Colonic mucosa (tissue), 4 donors: Measurements from ENCODE around the gene ARL2. TPM values are rescaled to one million over a fixed set of nuclear protein-coding genes. Genes with fewer than 3 reads are reported as not detected.

Source experiments
- DNase-seq: peaks from one replicate; pipeline ENCODE4 v3.0.0-alpha.2; 2020
- H3K27ac ChIP-seq: fragments of 200-600 bp; one replicate; pipeline ENCODE4 v1.8.0; 2021
- H3K27me3 ChIP-seq: fragments of 200-600 bp; one replicate; pipeline ENCODE4 v1.8.0; 2021
- H3K36me3 ChIP-seq: fragments of 200-600 bp; one replicate; pipeline ENCODE4 v1.8.0; 2021
- H3K4me1 ChIP-seq: fragments of 200-600 bp; one replicate; pipeline ENCODE4 v1.8.0; 2021; ENCODE audit warnings: mild to moderate bottlenecking
- H3K4me3 ChIP-seq: fragments of 200-600 bp; one replicate; pipeline ENCODE4 v1.8.0; 2021
- H3K9ac ChIP-seq, 2 donors: one replicate each; pipeline ENCODE4 v1.7.0; 2013; ENCODE audit warnings: control low read depth in 2 of 2, low read depth in 2 of 2, low read length in 2 of 2
- H3K9me3 ChIP-seq: fragments of 200-600 bp; one replicate; pipeline ENCODE4 v1.8.0; 2021
- CTCF ChIP-seq: fragments of 200-600 bp; IDR thresholded peaks from one replicate; pipeline ENCODE4 v1.8.0; 2022; ENCODE audit warnings: antibody characterized with exemption, mild to moderate bottlenecking
- intact Hi-C: fragments of 100-400 bp; cut with DNase I; formaldehyde crosslinking; loops from one replicate; pipeline ENCODE4 v1.14.1; 2022
- total RNA-seq, 2 donors: library from RNA; stranded (reverse); fragmentation: NEBNext Ultra II Directional in 1 of 2; extraction: Animal tissue kit (Norgen Biotek cat#: 25700) in 1 of 2; gene quantifications; one replicate each; pipeline ENCODE4 v1.2.1, GENCODE V29; 2021
- donor health status: healthy.
- donor health status: DM: no; HTN: no; CAD: no.
- donor health status: DM: no; HTN: no; CAD: no.

ARL2 gene
- total RNA-seq, 2 donors from 2014 or later, result 81.9 to 102 TPM

- TF ChIP-seq CTCF, result no peak
- H3K36me3 ChIP-seq, result no peaks in the 10 kb centered on the region
- no peak overlapping the region for H3K9ac ChIP-seq
- no peak overlapping the region for H3K27ac ChIP-seq
- intact Hi-C loops, result no loop called here
- no peaks in the 10 kb centered on the region for H3K9me3 ChIP-seq
- H3K27me3 ChIP-seq, result no peaks in the 10 kb centered on the region
- H3K4me3 ChIP-seq, result no peak overlapping the region
- DNase-seq, result no peak
- no peaks in the 10 kb centered on the region for H3K4me1 ChIP-seq
Observed at GRCh38 chr11:65060913-65061408, 47.0 kb downstream of the ARL2 start.

GRCh38 chr11:65063532-65063931 lies 49.6 kb downstream of the ARL2 start:
- Histone ChIP-seq H3K27ac (no peak overlapping the region), H3K4me3 (no peak overlapping the region), H3K27me3 (no peaks in the 10 kb centered on the region), H3K9me3 (no peaks in the 10 kb centered on the region), H3K36me3 (no peaks in the 10 kb centered on the region), H3K4me1 (no peaks in the 10 kb centered on the region), H3K9ac (no peak overlapping the region)
- intact Hi-C loops, result no loop called here
- no peak for DNase-seq
- no peak for TF ChIP-seq CTCF

- no peak overlapping the region for H3K27ac ChIP-seq
- H3K27me3 ChIP-seq, result no peaks in the 10 kb centered on the region
- no peaks in the 10 kb centered on the region for H3K4me1 ChIP-seq
- intact Hi-C loops, result no loop called here
- no peak overlapping the region for H3K9ac ChIP-seq
- DNase-seq, result no peak
- H3K36me3 ChIP-seq, result no peaks in the 10 kb centered on the region
- TF ChIP-seq CTCF, result no peak
- no peak overlapping the region for H3K4me3 ChIP-seq
- no peaks in the 10 kb centered on the region for H3K9me3 ChIP-seq
Observed at GRCh38 chr11:65064847-65065240, 50.9 kb downstream of the ARL2 start.

GRCh38 chr11:65065851-65066250 lies 51.9 kb downstream of the ARL2 start:
- H3K4me3 ChIP-seq, result no peak overlapping the region
- H3K27ac ChIP-seq, result no peak overlapping the region
- no peaks in the 10 kb centered on the region for H3K27me3 ChIP-seq
- H3K9ac ChIP-seq, result no peak overlapping the region
- intact Hi-C loops, result no loop called here
- TF ChIP-seq CTCF, result no peak
- H3K36me3 ChIP-seq, result no peaks in the 10 kb centered on the region
- no peaks in the 10 kb centered on the region for H3K9me3 ChIP-seq
- H3K4me1 ChIP-seq, result no peaks in the 10 kb centered on the region
- no peak for DNase-seq

- intact Hi-C loops, result no loop called here
- no peak for DNase-seq
- no peaks in the 10 kb centered on the region for H3K27me3 ChIP-seq
- no peaks in the 10 kb centered on the region for H3K4me1 ChIP-seq
- no peaks in the 10 kb centered on the region for H3K9me3 ChIP-seq
- no peak for TF ChIP-seq CTCF
- no peak overlapping the region for H3K27ac ChIP-seq
- no peak overlapping the region for H3K9ac ChIP-seq
- H3K4me3 ChIP-seq, result no peak overlapping the region
- no peaks in the 10 kb centered on the region for H3K36me3 ChIP-seq
Observed at GRCh38 chr11:65066315-65066714, 52.4 kb downstream of the ARL2 start.
